Measurements from ENCODE around the gene EVL. TPM values are rescaled to one million over a fixed set of nuclear protein-coding genes. Genes with fewer than 3 reads are reported as not detected.
"Not testable (repeated sequence)": the region's sequence is repeated elsewhere in the genome, so short reads cannot be mapped to it uniquely, and the experiment has no call there.

Gene EVL
- total RNA-seq, 1 donor from 2014 or later = 21.9 TPM

DNA sequence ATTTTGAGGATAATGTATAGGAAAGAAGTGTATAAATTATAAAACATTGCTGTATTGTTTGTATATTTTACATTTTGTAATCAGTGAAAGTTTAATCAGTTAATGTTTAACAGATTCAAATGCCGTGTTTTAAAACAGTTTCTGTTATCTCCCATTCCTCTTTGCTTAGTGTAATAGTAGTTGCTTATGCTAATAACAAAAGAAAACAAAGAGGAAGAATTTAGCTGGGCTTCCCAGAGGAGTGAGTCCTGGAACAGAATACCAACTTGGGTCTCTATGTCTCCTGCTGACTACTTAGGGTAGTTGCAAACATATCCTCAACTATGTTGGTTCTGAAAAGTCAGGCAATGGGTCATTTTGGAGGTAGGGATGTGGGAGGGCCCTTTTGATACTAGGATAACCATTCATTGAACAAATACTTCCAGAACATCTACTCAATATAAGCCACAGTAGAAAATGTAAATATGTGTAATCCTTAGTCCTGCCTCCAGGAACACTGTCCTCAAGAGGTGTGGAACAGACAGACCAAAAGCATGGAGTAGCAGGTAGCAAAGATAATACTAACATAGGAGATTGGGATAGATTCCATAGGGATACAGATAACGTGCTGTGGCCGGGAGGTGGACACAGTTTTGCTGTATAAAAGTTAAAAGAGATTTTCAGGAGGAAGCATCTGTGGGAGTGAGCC is 36.1 kb upstream of the EVL start:
- Histone ChIP-seq H3K4me1 (ENCODE audit: control insufficient read depth in 3 of 3, insufficient read depth in 3 of 3, low read length in 3 of 3) (peaks cover 9 to 15% (median 10%) of the 10 kb centered on the region in 3 donors), H3K9ac (ENCODE audit: low read depth in 1 of 3, low read length in 3 of 3) (no peak overlapping the region), H3K27ac (ENCODE audit: low read depth, low read length) (no peak overlapping the region), H3K27me3 (ENCODE audit: control insufficient read depth in 3 of 3, insufficient read depth in 3 of 3, low read length in 3 of 3) (no peaks in the 10 kb centered on the region), H3K36me3 (ENCODE audit: control insufficient read depth in 3 of 3, insufficient read depth in 3 of 3, low read length in 3 of 3) (no peaks in the 10 kb centered on the region), H3K9me3 (ENCODE audit: control insufficient read depth in 3 of 3, low read length in 3 of 3) (no peaks in the 10 kb centered on the region), H3K4me3 (ENCODE audit: low read length in 3 of 3) (no peak overlapping the region)

DNA sequence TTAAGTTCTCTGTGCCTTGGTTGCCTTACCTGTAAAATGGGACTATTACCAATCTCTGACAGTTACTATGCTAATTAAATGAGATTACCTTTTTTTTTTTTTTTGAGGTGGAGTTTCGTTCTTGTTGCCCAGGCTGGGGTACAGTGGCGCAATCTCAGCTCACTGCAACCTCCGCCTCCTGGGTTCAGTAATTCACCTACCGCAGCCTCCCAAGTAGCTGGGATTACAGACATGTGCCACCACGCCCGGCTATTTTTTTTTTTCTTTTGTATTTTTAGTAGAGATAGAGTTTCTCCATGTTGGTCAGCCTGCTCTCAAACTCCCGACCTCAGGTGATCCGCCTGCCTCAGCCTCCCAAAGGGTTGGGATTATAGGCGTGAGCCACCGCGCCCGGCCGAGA is 35.2 kb upstream of the EVL start:
- not testable (repeated sequence) for H3K27ac ChIP-seq (ENCODE audit: low read depth, low read length); H3K27me3 ChIP-seq (ENCODE audit: control insufficient read depth in 3 of 3, insufficient read depth in 3 of 3, low read length in 3 of 3); H3K9me3 ChIP-seq (ENCODE audit: control insufficient read depth in 3 of 3, low read length in 3 of 3); H3K4me1 ChIP-seq (ENCODE audit: control insufficient read depth in 3 of 3, insufficient read depth in 3 of 3, low read length in 3 of 3); H3K36me3 ChIP-seq (ENCODE audit: control insufficient read depth in 3 of 3, insufficient read depth in 3 of 3, low read length in 3 of 3); H3K9ac ChIP-seq (ENCODE audit: low read depth in 1 of 3, low read length in 3 of 3); H3K4me3 ChIP-seq (ENCODE audit: low read length in 3 of 3)

DNA sequence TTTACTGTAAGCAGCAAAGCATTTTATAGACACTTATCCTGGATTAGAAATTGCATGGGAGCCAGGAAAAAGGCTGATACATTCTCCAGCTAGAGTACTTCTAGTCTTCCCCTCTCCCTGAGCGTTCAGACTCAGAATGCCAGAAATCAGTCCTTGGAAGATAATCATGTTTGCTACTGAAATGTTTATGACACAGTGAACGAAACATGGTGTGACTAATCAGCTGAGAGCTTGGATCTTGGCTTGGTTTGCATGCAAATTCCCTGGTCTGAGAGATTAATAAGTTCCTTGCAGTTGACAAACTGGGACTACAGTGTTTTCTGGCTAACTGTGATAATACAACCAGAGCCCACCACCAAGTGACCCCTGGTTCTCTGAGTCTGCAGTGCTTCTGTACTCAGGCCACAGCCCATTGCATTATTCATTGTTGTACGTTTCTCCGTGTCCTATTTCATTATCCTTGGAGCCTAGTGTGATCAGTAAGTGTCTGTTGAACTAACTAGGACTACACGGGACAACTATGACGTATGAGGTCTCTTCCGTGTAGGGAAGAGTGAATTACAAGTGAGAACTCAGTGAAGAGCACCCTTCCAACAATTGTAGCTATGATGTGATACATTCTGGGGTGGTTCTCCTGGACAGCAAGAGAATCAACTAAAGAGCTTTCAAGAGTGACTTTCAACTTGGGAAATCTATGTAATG is 34.6 kb upstream of the EVL start:
- H3K4me1 ChIP-seq (ENCODE audit: control insufficient read depth in 3 of 3, insufficient read depth in 3 of 3, low read length in 3 of 3) = peaks cover 2 to 9% (median 7%) of the 10 kb centered on the region in 3 donors
- H3K9ac ChIP-seq (ENCODE audit: low read depth in 1 of 3, low read length in 3 of 3) = no peak overlapping the region
- no peaks in the 10 kb centered on the region for H3K27me3 ChIP-seq (ENCODE audit: control insufficient read depth in 3 of 3, insufficient read depth in 3 of 3, low read length in 3 of 3)
- no peaks in the 10 kb centered on the region for H3K36me3 ChIP-seq (ENCODE audit: control insufficient read depth in 3 of 3, insufficient read depth in 3 of 3, low read length in 3 of 3)
- no peak overlapping the region for H3K4me3 ChIP-seq (ENCODE audit: low read length in 3 of 3)
- no peaks in the 10 kb centered on the region for H3K9me3 ChIP-seq (ENCODE audit: control insufficient read depth in 3 of 3, low read length in 3 of 3)
- peak overlapping the region; percentile 55 for H3K27ac ChIP-seq (ENCODE audit: low read depth, low read length)

DNA sequence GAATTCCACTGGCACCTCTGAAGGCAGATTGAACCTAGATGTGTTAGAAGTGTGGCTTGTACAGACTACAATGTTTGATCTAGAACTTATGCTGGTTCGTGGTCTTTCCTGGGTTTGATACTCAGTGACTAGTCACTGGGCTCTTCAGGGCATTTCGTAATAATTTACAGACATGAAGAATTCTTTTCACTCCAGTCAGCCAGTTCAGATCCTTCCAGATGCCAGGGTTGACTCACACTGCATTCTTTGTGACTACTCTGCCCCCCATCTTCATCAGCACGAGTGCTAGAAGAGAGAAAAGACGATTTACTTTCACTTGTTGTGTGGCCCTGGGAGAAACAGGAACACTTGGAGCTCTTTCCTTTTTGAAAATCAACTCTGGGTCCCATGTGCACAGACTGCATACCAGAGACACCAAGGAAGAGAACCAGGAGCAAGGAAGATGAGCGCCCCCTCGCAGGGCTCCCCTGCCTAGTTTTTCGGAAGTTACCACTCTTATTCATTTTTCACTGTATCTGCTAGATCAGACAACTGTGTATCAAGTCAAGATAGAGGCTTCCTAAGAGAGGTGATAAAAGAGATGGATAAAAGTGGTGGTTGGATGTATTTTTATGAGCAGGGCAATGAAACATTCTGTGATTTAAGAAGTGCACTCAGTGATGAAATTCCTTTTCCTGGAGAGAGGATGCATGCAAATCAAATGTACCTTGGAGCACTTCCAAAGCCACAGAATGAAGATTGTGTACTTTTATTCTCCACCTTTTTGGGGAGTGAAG is 33.5 kb upstream of the EVL start:
- H3K27me3 ChIP-seq (ENCODE audit: control insufficient read depth in 3 of 3, insufficient read depth in 3 of 3, low read length in 3 of 3) = no peaks in the 10 kb centered on the region
- no peak overlapping the region for H3K9ac ChIP-seq (ENCODE audit: low read depth in 1 of 3, low read length in 3 of 3)
- peaks cover 2 to 9% (median 7%) of the 10 kb centered on the region in 3 donors for H3K4me1 ChIP-seq (ENCODE audit: control insufficient read depth in 3 of 3, insufficient read depth in 3 of 3, low read length in 3 of 3)
- peak overlapping the region in 1 of 3 donors; percentile 25 for H3K4me3 ChIP-seq (ENCODE audit: low read length in 3 of 3)
- H3K27ac ChIP-seq (ENCODE audit: low read depth, low read length) = peak overlapping the region; percentile 55
- no peaks in the 10 kb centered on the region for H3K36me3 ChIP-seq (ENCODE audit: control insufficient read depth in 3 of 3, insufficient read depth in 3 of 3, low read length in 3 of 3)
- no peaks in the 10 kb centered on the region for H3K9me3 ChIP-seq (ENCODE audit: control insufficient read depth in 3 of 3, low read length in 3 of 3)

DNA sequence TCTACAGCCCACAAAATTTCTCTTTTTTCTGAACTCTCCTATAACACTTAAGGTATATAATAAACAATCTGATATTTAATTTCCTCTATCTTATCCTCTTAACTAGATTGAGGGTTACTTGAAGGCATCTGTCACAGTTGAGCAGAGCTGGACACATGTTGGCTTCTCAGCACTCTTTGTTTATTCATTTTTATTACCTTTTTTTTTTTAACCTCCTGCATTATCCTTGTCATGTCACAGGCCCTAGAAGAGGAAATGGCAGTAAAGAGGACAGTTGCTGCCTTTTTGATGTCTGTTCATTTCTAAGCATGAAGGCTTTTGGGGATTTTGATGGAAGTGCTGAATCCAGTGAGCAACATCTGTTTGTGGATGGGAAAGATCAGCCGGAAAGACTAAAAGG is 32.5 kb upstream of the EVL start:
- no peak overlapping the region for H3K9ac ChIP-seq (ENCODE audit: low read depth in 1 of 3, low read length in 3 of 3)
- H3K27me3 ChIP-seq (ENCODE audit: control insufficient read depth in 3 of 3, insufficient read depth in 3 of 3, low read length in 3 of 3) = no peaks in the 10 kb centered on the region
- no peaks in the 10 kb centered on the region for H3K9me3 ChIP-seq (ENCODE audit: control insufficient read depth in 3 of 3, low read length in 3 of 3)
- peaks cover 2 to 9% (median 7%) of the 10 kb centered on the region in 3 donors for H3K4me1 ChIP-seq (ENCODE audit: control insufficient read depth in 3 of 3, insufficient read depth in 3 of 3, low read length in 3 of 3)
- H3K27ac ChIP-seq (ENCODE audit: low read depth, low read length) = no peak overlapping the region
- H3K36me3 ChIP-seq (ENCODE audit: control insufficient read depth in 3 of 3, insufficient read depth in 3 of 3, low read length in 3 of 3) = no peaks in the 10 kb centered on the region
- H3K4me3 ChIP-seq (ENCODE audit: low read length in 3 of 3) = no peak overlapping the region

DNA sequence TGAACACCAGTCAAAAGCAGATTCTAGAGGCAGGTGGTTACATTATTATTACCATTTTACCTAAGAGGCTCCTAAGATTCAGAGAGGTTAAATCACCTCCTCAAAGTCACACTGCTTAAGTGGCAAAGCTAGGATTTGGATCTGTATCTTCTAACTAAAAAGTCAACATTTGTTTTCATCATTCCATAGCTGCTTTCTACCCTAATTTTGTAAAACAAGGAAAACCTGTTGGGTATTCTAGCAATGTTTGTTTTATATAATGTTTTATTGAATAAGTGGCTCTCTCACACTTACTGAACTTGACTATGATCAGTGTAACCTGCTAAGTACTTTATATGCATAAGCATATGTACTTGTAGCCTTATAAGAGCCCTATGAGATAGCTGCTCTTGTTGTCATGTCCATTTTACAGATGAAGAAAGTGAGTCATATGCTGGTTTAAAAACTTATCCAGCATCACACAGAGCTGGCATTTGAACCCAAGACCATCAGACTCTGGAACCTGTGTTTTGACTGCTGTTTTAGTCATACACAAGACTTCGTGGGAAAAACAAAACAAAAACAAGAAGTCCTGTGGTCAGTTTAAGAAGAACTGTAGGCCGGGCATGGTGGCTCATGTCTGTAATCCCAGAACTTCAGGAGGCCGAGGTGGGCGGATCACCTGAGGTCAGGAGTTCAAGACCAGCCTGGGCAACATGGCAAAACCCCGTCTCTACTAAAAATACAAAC is 31.7 kb upstream of the EVL start:
- no peaks in the 10 kb centered on the region for H3K9me3 ChIP-seq (ENCODE audit: control insufficient read depth in 3 of 3, low read length in 3 of 3)
- no peaks in the 10 kb centered on the region for H3K36me3 ChIP-seq (ENCODE audit: control insufficient read depth in 3 of 3, insufficient read depth in 3 of 3, low read length in 3 of 3)
- no peak overlapping the region for H3K27ac ChIP-seq (ENCODE audit: low read depth, low read length)
- H3K4me3 ChIP-seq (ENCODE audit: low read length in 3 of 3) = no peak overlapping the region
- H3K27me3 ChIP-seq (ENCODE audit: control insufficient read depth in 3 of 3, insufficient read depth in 3 of 3, low read length in 3 of 3) = no peaks in the 10 kb centered on the region
- peaks cover 2 to 9% (median 7%) of the 10 kb centered on the region in 3 donors for H3K4me1 ChIP-seq (ENCODE audit: control insufficient read depth in 3 of 3, insufficient read depth in 3 of 3, low read length in 3 of 3)
- H3K9ac ChIP-seq (ENCODE audit: low read depth in 1 of 3, low read length in 3 of 3) = no peak overlapping the region

DNA sequence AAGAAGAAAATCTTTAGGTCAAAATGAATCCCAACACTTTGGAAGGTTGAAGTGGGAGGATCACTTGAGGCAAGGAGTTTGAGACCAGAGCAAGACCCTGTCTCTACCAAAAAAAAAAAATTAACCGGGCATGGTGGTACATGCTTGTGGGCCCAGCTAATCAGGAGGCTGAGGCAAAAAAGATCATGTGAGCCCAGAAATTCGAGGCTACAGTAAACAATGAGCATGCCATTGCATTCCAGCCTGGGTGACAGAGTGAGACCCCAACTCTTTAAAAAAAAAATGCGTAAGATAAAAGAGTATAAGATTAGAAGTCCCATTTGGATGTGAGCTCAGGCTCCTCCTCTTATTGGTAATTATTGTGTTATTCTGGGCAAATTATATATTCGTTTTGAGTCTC is 30.8 kb upstream of the EVL start:
- Histone ChIP-seq H3K4me3 (ENCODE audit: low read length in 3 of 3) (no peak overlapping the region), H3K4me1 (ENCODE audit: control insufficient read depth in 3 of 3, insufficient read depth in 3 of 3, low read length in 3 of 3) (peaks cover 2 to 9% (median 7%) of the 10 kb centered on the region in 3 donors), H3K9ac (ENCODE audit: low read depth in 1 of 3, low read length in 3 of 3) (no peak overlapping the region), H3K27ac (ENCODE audit: low read depth, low read length) (no peak overlapping the region), H3K36me3 (ENCODE audit: control insufficient read depth in 3 of 3, insufficient read depth in 3 of 3, low read length in 3 of 3) (no peaks in the 10 kb centered on the region), H3K27me3 (ENCODE audit: control insufficient read depth in 3 of 3, insufficient read depth in 3 of 3, low read length in 3 of 3) (no peaks in the 10 kb centered on the region), H3K9me3 (ENCODE audit: control insufficient read depth in 3 of 3, low read length in 3 of 3) (no peaks in the 10 kb centered on the region)

DNA sequence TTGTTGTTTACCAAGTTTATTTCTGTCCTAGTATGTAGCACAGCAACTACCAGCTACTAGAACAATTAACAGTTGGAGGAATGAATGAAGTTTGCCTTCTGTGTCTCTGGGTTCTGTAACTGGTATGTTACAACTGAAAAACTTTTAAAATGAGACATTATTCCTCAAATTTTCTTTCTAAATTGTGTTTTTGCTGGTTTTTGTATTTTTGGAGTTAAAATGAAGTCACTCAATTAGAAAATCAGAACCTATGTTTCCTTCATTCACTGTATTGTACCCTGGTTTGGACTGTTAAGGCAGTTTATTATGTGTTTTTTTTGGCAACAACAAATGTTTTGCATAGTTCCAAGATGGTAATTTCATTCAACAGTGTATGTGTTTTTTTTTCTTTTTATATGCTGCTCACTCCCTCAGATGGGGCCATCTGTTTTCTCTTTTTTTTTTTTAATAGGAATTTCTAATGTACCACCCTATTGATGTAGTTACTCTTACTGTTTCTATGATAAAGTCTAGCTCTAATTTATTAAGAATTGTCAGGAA is 30.2 kb upstream of the EVL start:
- H3K9ac ChIP-seq (ENCODE audit: low read depth in 1 of 3, low read length in 3 of 3) = no peak overlapping the region
- peaks cover 2 to 9% (median 7%) of the 10 kb centered on the region in 3 donors for H3K4me1 ChIP-seq (ENCODE audit: control insufficient read depth in 3 of 3, insufficient read depth in 3 of 3, low read length in 3 of 3)
- no peak overlapping the region for H3K4me3 ChIP-seq (ENCODE audit: low read length in 3 of 3)
- no peaks in the 10 kb centered on the region for H3K27me3 ChIP-seq (ENCODE audit: control insufficient read depth in 3 of 3, insufficient read depth in 3 of 3, low read length in 3 of 3)
- H3K36me3 ChIP-seq (ENCODE audit: control insufficient read depth in 3 of 3, insufficient read depth in 3 of 3, low read length in 3 of 3) = no peaks in the 10 kb centered on the region
- no peak overlapping the region for H3K27ac ChIP-seq (ENCODE audit: low read depth, low read length)
- no peaks in the 10 kb centered on the region for H3K9me3 ChIP-seq (ENCODE audit: control insufficient read depth in 3 of 3, low read length in 3 of 3)

DNA sequence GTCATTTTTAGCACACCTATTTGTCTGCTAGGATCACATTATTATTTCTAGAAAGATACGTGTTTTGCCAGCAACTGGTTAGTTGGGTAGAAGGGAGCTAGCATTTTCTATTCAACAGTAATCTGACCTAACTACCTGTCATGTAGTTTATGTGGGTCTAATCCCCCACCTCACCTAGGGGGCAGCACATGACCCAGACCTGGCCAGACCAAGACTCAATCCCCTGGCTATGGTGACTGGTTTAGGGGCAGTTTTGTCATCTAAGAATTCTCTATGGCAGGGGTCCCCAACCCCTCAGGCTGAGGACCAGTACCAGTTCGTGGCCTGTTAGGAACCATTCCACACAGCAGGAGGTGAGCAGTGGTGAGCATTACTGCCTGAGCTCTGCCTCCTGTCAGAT is 29.5 kb upstream of the EVL start:
- H3K4me3 ChIP-seq (ENCODE audit: low read length in 3 of 3) = no peak overlapping the region
- no peaks in the 10 kb centered on the region for H3K36me3 ChIP-seq (ENCODE audit: control insufficient read depth in 3 of 3, insufficient read depth in 3 of 3, low read length in 3 of 3)
- no peak overlapping the region for H3K9ac ChIP-seq (ENCODE audit: low read depth in 1 of 3, low read length in 3 of 3)
- no peaks in the 10 kb centered on the region for H3K9me3 ChIP-seq (ENCODE audit: control insufficient read depth in 3 of 3, low read length in 3 of 3)
- H3K27me3 ChIP-seq (ENCODE audit: control insufficient read depth in 3 of 3, insufficient read depth in 3 of 3, low read length in 3 of 3) = no peaks in the 10 kb centered on the region
- peaks cover under 1 to 7% (median 4%) of the 10 kb centered on the region in 3 donors for H3K4me1 ChIP-seq (ENCODE audit: control insufficient read depth in 3 of 3, insufficient read depth in 3 of 3, low read length in 3 of 3)
- H3K27ac ChIP-seq (ENCODE audit: low read depth, low read length) = no peak overlapping the region

Measured in skeletal muscle tissue (tissue), 4 donors.